ENCODE results near the gene OPA1.

GRCh38 chr3:193545304-193545703 lies 47.7 kb upstream of the OPA1 start:
- TF ChIP-seq GATA2 (IDR thresholded peaks at IDR 0.05; ENCODE audit: low read depth, low read length), result no peak
- no peak for TF ChIP-seq GATA3 (IDR thresholded peaks at IDR 0.05; ENCODE audit: low read depth, low read length)
